Measurements from ENCODE around the gene APOBEC3H. TPM values are rescaled to one million over a fixed set of nuclear protein-coding genes. Genes with fewer than 3 reads are reported as not detected.
A peak's percentile ranks its signal among the peaks of the same experiment; 100 is the strongest.

Gene APOBEC3H
- total and polyA plus RNA-seq, 4 donors: 0.57 to 1.2 TPM; not detected in 2

- no peaks in the 10 kb centered on the region for H3K27me3 ChIP-seq (ENCODE audit: control insufficient read depth in 3 of 3, insufficient read depth in 3 of 3, low read length in 2 of 3)
- peak; percentile 7 for ATAC-seq (ENCODE audit: insufficient read depth, low FRiP score)
- no peaks in the 10 kb centered on the region for H3K36me3 ChIP-seq (ENCODE audit: control insufficient read depth in 4 of 4, insufficient read depth in 4 of 4, low read length in 4 of 4)
- no peak overlapping the region for H3K4me3 ChIP-seq
- no peak overlapping the region for H3K9ac ChIP-seq (ENCODE audit: insufficient read depth in 1 of 2, low read length in 2 of 2)
- no peak for TF ChIP-seq CTCF (IDR thresholded peaks at IDR 0.05; ENCODE audit: control extremely low read depth, extremely low read depth)
- WGBS, 2 donors: 48 to 58% methylated on average over 15 of the region's 15 CpGs
- no peaks in the 10 kb centered on the region for H3K9me3 ChIP-seq (ENCODE audit: control insufficient read depth in 4 of 4, insufficient read depth in 3 of 4, low read length in 3 of 4)
- no peak for DNase-seq
- peak overlapping the region in 1 of 2 donors; percentile 26 for H3K27ac ChIP-seq (ENCODE audit: low read depth in 1 of 2, low read length in 1 of 2)
- no peaks in the 10 kb centered on the region for H3K4me1 ChIP-seq (ENCODE audit: control insufficient read depth in 5 of 5, insufficient read depth in 5 of 5, low read length in 5 of 5)
These were observed 6.5 kb upstream of the APOBEC3H start for GRCh38 chr22:39090426-39091064.

- Histone ChIP-seq H3K27ac (ENCODE audit: low read depth in 1 of 2, low read length in 1 of 2) (no peak overlapping the region), H3K9me3 (ENCODE audit: control insufficient read depth in 4 of 4, insufficient read depth in 3 of 4, low read length in 3 of 4) (no peaks in the 10 kb centered on the region), H3K4me1 (ENCODE audit: control insufficient read depth in 5 of 5, insufficient read depth in 5 of 5, low read length in 5 of 5) (no peaks in the 10 kb centered on the region), H3K9ac (ENCODE audit: insufficient read depth in 1 of 2, low read length in 2 of 2) (no peak overlapping the region), H3K27me3 (ENCODE audit: control insufficient read depth in 3 of 3, insufficient read depth in 3 of 3, low read length in 2 of 3) (no peaks in the 10 kb centered on the region), H3K36me3 (ENCODE audit: control insufficient read depth in 4 of 4, insufficient read depth in 4 of 4, low read length in 4 of 4) (no peaks in the 10 kb centered on the region), H3K4me3 (no peak overlapping the region)
- DNase-seq (no peak), ATAC-seq (ENCODE audit: insufficient read depth, low FRiP score) (no peak)
- TF ChIP-seq CTCF (IDR thresholded peaks at IDR 0.05; ENCODE audit: control extremely low read depth, extremely low read depth): no peak
- 73 to 85% methylated on average over 23 of the region's 23 CpGs for WGBS, 2 donors
These were observed 5.6 kb upstream of the APOBEC3H start for GRCh38 chr22:39091126-39092081.

- Histone ChIP-seq H3K9me3 (ENCODE audit: control insufficient read depth in 4 of 4, insufficient read depth in 3 of 4, low read length in 3 of 4) (no peaks in the 10 kb centered on the region), H3K27ac (ENCODE audit: low read depth in 1 of 2, low read length in 1 of 2) (no peak overlapping the region), H3K4me3 (no peak overlapping the region), H3K4me1 (ENCODE audit: control insufficient read depth in 5 of 5, insufficient read depth in 5 of 5, low read length in 5 of 5) (peaks cover 0 to 1% (median 0%) of the 10 kb centered on the region in 5 donors), H3K27me3 (ENCODE audit: control insufficient read depth in 3 of 3, insufficient read depth in 3 of 3, low read length in 2 of 3) (no peaks in the 10 kb centered on the region), H3K36me3 (ENCODE audit: control insufficient read depth in 4 of 4, insufficient read depth in 4 of 4, low read length in 4 of 4) (no peaks in the 10 kb centered on the region), H3K9ac (ENCODE audit: insufficient read depth in 1 of 2, low read length in 2 of 2) (no peak overlapping the region)
- ATAC-seq (ENCODE audit: insufficient read depth, low FRiP score) (no peak), DNase-seq (no peak)
- WGBS, 2 donors: 49 to 64% methylated on average over 8 of the region's 8 CpGs
- TF ChIP-seq CTCF (IDR thresholded peaks at IDR 0.05; ENCODE audit: control extremely low read depth, extremely low read depth): no peak
These were observed 4.8 kb upstream of the APOBEC3H start for GRCh38 chr22:39092111-39092862.
